Lower lobe of right lung (tissue), 2 donors: ENCODE measurements around the gene KCNJ15. TPM values are rescaled to one million over a fixed set of nuclear protein-coding genes. Genes with fewer than 3 reads are reported as not detected.
A peak's percentile ranks its signal among the peaks of the same experiment; 100 is the strongest.

Experiments
- ATAC-seq, 2 donors: fragments of 200-7000 bp; cut with Tn5 transposase; one replicate each; pipeline ENCODE4 v1.9.1; 2020 to 2022; ENCODE audit warnings: mild to moderate bottlenecking in 2 of 2, moderate library complexity in 2 of 2
- DNase-seq: peaks from one replicate; pipeline ENCODE4 v3.0.0-alpha.2; 2020
- H3K27ac ChIP-seq: fragments of 200-600 bp; one replicate; pipeline ENCODE4 v1.8.0; 2022
- H3K27me3 ChIP-seq: fragments of 200-600 bp; one replicate; pipeline ENCODE4 v1.8.0; 2022; ENCODE audit warnings: low read depth
- H3K36me3 ChIP-seq: fragments of 200-600 bp; one replicate; pipeline ENCODE4 v1.8.0; 2022; ENCODE audit warnings: mild to moderate bottlenecking
- H3K4me1 ChIP-seq: fragments of 200-600 bp; one replicate; pipeline ENCODE4 v1.8.0; 2022
- H3K4me3 ChIP-seq: fragments of 200-600 bp; one replicate; pipeline ENCODE4 v1.8.0; 2022; ENCODE audit warnings: mild to moderate bottlenecking
- H3K9me3 ChIP-seq: fragments of 200-600 bp; one replicate; pipeline ENCODE4 v1.8.0; 2022
- intact Hi-C: fragments of 100-400 bp; cut with DNase I; formaldehyde crosslinking; loops from one replicate; pipeline ENCODE4 v1.11.0; 2022
- total RNA-seq: library from RNA; stranded (reverse); fragmentation: NEBNext Ultra II Directional; extraction: Animal tissue kit (Norgen Biotek cat#: 25700); gene quantifications from one replicate; pipeline ENCODE4 v1.2.1, GENCODE V29; 2021
- TF ChIP-seq, protein P1 (sequence below): fragments of 200-600 bp; IDR thresholded peaks from one replicate; pipeline ENCODE4 v1.8.0; 2022; ENCODE audit warnings: antibody characterized with exemption, mild to moderate bottlenecking
- donor health status: DM: no; HTN: yes; CAD: no; lungs with severe emphysema.

The KCNJ15 gene
- total RNA-seq, 1 donor from 2014 or later: 62.7 TPM

DNA sequence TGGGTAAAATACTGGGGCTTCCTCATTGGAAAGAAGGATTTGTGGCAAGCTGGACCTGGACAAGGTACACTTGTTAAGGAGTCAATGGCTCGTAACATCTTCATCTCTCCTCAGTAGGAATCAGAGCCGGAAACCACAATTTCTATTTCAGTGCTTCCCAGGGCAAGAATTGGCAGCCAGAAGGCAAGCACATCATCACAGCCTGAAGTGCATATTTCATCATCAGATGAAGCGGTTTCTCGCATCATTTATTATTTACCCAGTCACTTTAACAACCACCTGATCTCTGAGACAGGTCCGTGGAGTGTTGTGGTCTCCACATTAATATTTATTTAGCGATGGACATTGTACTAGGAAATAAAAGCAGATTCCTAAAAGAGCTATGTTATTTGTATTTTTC lies 55.0 kb downstream of the KCNJ15 start:
- TF ChIP-seq, protein P1, sequence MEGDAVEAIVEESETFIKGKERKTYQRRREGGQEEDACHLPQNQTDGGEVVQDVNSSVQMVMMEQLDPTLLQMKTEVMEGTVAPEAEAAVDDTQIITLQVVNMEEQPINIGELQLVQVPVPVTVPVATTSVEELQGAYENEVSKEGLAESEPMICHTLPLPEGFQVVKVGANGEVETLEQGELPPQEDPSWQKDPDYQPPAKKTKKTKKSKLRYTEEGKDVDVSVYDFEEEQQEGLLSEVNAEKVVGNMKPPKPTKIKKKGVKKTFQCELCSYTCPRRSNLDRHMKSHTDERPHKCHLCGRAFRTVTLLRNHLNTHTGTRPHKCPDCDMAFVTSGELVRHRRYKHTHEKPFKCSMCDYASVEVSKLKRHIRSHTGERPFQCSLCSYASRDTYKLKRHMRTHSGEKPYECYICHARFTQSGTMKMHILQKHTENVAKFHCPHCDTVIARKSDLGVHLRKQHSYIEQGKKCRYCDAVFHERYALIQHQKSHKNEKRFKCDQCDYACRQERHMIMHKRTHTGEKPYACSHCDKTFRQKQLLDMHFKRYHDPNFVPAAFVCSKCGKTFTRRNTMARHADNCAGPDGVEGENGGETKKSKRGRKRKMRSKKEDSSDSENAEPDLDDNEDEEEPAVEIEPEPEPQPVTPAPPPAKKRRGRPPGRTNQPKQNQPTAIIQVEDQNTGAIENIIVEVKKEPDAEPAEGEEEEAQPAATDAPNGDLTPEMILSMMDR: no peak
- H3K4me3 ChIP-seq: no peak overlapping the region
- H3K27ac ChIP-seq: peak overlapping the region; percentile 70
- peaks cover 22% of the 10 kb centered on the region for H3K4me1 ChIP-seq
- DNase-seq (no peak), ATAC-seq (peak; percentile 55 to 59)
- H3K36me3 ChIP-seq: no peaks in the 10 kb centered on the region
- intact Hi-C loops: no loop called here
- H3K9me3 ChIP-seq: no peaks in the 10 kb centered on the region
- H3K27me3 ChIP-seq: no peaks in the 10 kb centered on the region

DNA sequence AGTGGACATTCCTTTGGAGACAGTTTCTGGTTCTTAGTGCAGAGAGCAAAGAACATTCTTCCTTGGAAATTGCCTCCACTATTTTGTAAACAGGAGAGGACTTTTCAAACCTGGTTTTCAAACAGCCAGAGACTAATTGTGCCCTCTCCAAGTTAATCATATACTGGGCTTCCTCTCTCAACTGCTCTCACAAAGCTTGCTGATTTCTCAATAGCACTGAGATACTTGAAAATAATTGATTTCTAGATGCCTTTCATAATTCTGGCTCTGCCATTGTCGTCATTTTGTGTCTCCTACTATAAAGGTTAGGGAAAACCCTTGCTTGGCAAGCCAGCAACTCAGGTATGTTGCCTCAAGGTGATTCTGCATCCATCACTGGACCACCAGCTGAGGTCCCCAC lies 56.0 kb downstream of the KCNJ15 start:
- ATAC-seq: peak; percentile 37 to 58
- peaks cover 13% of the 10 kb centered on the region for H3K4me1 ChIP-seq
- no peak overlapping the region for H3K4me3 ChIP-seq
- TF ChIP-seq, protein P1: no peak
- H3K36me3 ChIP-seq: no peaks in the 10 kb centered on the region
- no peak overlapping the region for H3K27ac ChIP-seq
- no peaks in the 10 kb centered on the region for H3K27me3 ChIP-seq
- intact Hi-C loops: no loop called here
- no peaks in the 10 kb centered on the region for H3K9me3 ChIP-seq
- no peak for DNase-seq

DNA sequence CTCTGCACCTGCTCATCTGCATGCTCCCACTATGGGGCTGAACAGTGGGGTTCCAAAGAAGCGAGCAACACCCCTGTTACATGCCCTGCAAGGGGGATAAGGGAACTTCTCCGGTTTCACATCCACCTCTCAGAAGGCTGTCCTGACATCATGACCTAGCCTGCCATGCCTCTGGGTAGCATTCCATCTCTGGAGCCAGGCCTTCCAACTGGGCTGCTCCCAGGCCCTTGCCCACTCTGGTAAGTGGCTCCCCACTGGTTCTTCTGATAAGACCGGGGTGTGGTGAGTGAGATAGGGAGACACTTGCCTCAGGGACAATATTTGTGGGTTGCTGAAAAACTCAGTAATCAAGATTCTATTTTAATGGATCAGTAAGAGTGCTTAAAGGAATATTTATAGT lies 57.8 kb downstream of the KCNJ15 start:
- no peak overlapping the region for H3K4me3 ChIP-seq
- intact Hi-C loops: no loop called here
- TF ChIP-seq, protein P1: no peak
- no peaks in the 10 kb centered on the region for H3K27me3 ChIP-seq
- ATAC-seq (peak; percentile 48 to 81), DNase-seq (no peak)
- no peaks in the 10 kb centered on the region for H3K9me3 ChIP-seq
- peak overlapping the region; percentile 37 for H3K27ac ChIP-seq
- H3K36me3 ChIP-seq: no peaks in the 10 kb centered on the region
- H3K4me1 ChIP-seq: peaks cover 5% of the 10 kb centered on the region

DNA sequence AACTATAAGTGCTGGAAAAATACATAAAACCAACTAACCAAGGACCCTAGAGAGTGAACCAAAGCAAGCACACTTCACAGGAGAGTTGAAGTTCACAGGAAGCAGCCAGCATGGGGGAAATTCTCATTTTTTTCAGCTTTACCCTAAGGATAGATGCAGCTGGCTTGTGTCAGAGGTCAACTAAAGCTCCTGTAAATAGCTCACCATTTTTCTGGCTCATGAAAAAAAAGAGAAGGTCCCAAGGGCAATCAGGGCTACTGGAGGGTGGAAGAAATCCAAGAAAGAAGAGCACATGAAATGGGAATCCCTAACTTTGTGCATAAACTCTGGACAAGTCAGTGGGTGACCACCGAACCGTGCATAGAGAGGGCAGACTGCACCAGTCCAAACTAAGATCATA lies 58.3 kb downstream of the KCNJ15 start:
- no peak overlapping the region for H3K27ac ChIP-seq
- intact Hi-C loops: no loop called here
- ATAC-seq (peak in 1 of 2 donors; percentile 13), DNase-seq (no peak)
- H3K4me3 ChIP-seq: no peak overlapping the region
- H3K4me1 ChIP-seq: peaks cover 5% of the 10 kb centered on the region
- no peaks in the 10 kb centered on the region for H3K36me3 ChIP-seq
- H3K27me3 ChIP-seq: no peaks in the 10 kb centered on the region
- H3K9me3 ChIP-seq: no peaks in the 10 kb centered on the region
- TF ChIP-seq, protein P1: no peak

DNA sequence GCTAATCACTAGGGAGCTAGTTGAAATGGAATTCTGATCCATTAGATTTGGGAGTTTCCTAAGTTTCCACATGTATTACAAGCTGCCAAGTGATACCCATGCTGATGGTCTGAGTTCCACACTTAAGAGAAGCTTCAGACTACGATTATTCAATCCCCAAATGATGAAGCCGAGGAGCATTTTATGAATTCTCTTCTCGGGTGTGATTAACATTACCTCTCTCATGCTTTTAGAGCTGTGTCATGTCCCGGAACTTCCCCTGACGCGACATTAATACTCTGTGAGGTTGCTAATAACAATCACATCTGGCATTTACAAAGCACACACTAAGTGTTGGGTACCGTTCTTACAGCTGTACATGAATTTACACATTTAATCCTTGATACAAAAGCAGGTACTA lies 63.0 kb downstream of the KCNJ15 start:
- intact Hi-C loops: no loop called here
- H3K36me3 ChIP-seq: no peaks in the 10 kb centered on the region
- H3K27ac ChIP-seq: no peak overlapping the region
- H3K9me3 ChIP-seq: no peaks in the 10 kb centered on the region
- H3K27me3 ChIP-seq: no peaks in the 10 kb centered on the region
- ATAC-seq (no peak), DNase-seq (no peak)
- TF ChIP-seq, protein P1: no peak
- peaks cover 8% of the 10 kb centered on the region for H3K4me1 ChIP-seq
- H3K4me3 ChIP-seq: no peak overlapping the region

DNA sequence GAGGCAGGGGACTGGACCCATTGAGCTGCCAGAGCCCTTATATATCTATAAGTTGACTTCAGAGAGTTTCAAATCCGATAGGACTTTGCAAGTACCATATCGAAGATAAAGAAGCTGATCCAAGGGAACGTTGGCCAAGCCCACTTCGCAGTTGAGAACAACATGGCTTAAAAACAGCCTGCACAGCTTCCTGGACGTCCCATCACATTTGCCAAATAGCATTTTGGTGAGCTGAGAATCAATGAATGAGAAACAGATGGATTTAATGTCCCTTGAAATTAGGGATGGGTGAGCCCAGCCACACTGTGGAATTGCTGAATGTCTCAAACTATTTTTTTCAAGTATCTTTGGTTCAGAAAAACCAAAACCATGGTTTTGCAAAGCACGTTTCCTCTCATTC lies 64.8 kb downstream of the KCNJ15 start:
- Histone ChIP-seq H3K9me3 (no peaks in the 10 kb centered on the region), H3K4me1 (peaks cover 11% of the 10 kb centered on the region), H3K27ac (no peak overlapping the region), H3K36me3 (no peaks in the 10 kb centered on the region), H3K4me3 (no peak overlapping the region), H3K27me3 (no peaks in the 10 kb centered on the region)
- no peak for ATAC-seq
- no peak for DNase-seq
- intact Hi-C loops: no loop called here
- TF ChIP-seq, protein P1: no peak
